Left lung (tissue), 10 donors: ENCODE results near the gene CDC34. TPM values are rescaled to one million over a fixed set of nuclear protein-coding genes. Genes with fewer than 3 reads are reported as not detected.

Source experiments
- ATAC-seq: fragments of 200-7000 bp; cut with Tn5 transposase; one replicate; pipeline ENCODE4 v1.9.1; 2020; ENCODE audit warnings: moderate library complexity
- DNase-seq, 4 donors: peaks; one replicate each; pipeline ENCODE4 v3.0.0-alpha.2; 2013 to 2020
- H3K27ac ChIP-seq, 2 donors: fragments of 200-600 bp; sonication (generic) in 1 of 2; one replicate each; pipeline versions ENCODE4 v1.5.0 to v1.8.0; 2020 to 2021
- H3K27me3 ChIP-seq, 2 donors: fragments of 200-600 bp; sonication (generic) in 1 of 2; one replicate each; pipeline versions ENCODE4 v1.5.0 to v1.8.0; 2020 to 2021
- H3K36me3 ChIP-seq, 2 donors: fragments of 200-600 bp; sonication (generic) in 1 of 2; one replicate each; pipeline versions ENCODE4 v1.5.0 to v1.8.0; 2020 to 2021
- H3K4me1 ChIP-seq, 2 donors: fragments of 200-600 bp; one replicate each; pipeline ENCODE4 v1.8.0; 2021
- H3K4me3 ChIP-seq, 2 donors: fragments of 200-600 bp; sonication (generic) in 1 of 2; one replicate each; pipeline versions ENCODE4 v1.5.0 to v1.8.0; 2020 to 2021; ENCODE audit warnings: mild to moderate bottlenecking in 1 of 2
- H3K9me3 ChIP-seq, 2 donors: fragments of 200-600 bp; sonication (generic) in 1 of 2; one replicate each; pipeline versions ENCODE4 v1.5.0 to v1.8.0; 2020 to 2021
- CTCF ChIP-seq, 2 donors: fragments of 200-600 bp; sonication (generic) in 1 of 2; IDR thresholded peaks; one replicate each; pipeline versions ENCODE4 v1.5.0 to v1.8.0; 2021; ENCODE audit warnings: antibody characterized with exemption in 2 of 2
- intact Hi-C, 2 donors: fragments of 100-400 bp; cut with DNase I; formaldehyde crosslinking; loops; one replicate each; pipeline versions ENCODE4 v1.11.2 to v1.14.2; 2022
- polyA plus RNA-seq, 6 donors: library from polyadenylated mRNA; unstranded; fragments of 120-200 nt; gene quantifications; one replicate each; pipeline ENCODE4 v1.2.1, GENCODE V29; 2013; ENCODE audit not compliant: insufficient read length in 6 of 6
- total RNA-seq, 2 donors: library from RNA; stranded (reverse); fragmentation: NEBNext Ultra II Directional; extraction: Animal tissue kit (Norgen Biotek cat#: 25700); gene quantifications; one replicate each; pipeline ENCODE4 v1.2.1, GENCODE V29; 2021
- donor health status: DM: no; HTN: yes; CAD: no.
- donor health status: DM: no; HTN: no; CAD: no.

Gene CDC34
- total and polyA plus RNA-seq, 8 donors: 42.7 to 62.3 (median 55.0) TPM

GRCh38 chr19:524062-524674, 7.4 kb upstream of the CDC34 start:
- ATAC-seq: no peak
- TF ChIP-seq CTCF (IDR thresholded peaks at IDR 0.05): no peak
- DNase-seq: peak in 1 of 4 donors; percentile 78
- Histone ChIP-seq H3K4me1 (no peaks in the 10 kb centered on the region), H3K9me3 (no peaks in the 10 kb centered on the region), H3K27me3 (peaks cover 0 to 18% of the 10 kb centered on the region in 2 donors), H3K27ac (no peak overlapping the region), H3K36me3 (peaks cover 0 to 6% of the 10 kb centered on the region in 2 donors), H3K4me3 (no peak overlapping the region)
- intact Hi-C loops: no loop called here

- no peak for TF ChIP-seq CTCF (IDR thresholded peaks at IDR 0.05)
- Histone ChIP-seq H3K4me1 (no peaks in the 10 kb centered on the region), H3K36me3 (no peaks in the 10 kb centered on the region), H3K4me3 (no peak overlapping the region), H3K9me3 (no peaks in the 10 kb centered on the region), H3K27ac (no peak overlapping the region), H3K27me3 (peaks cover 0 to 18% of the 10 kb centered on the region in 2 donors)
- intact Hi-C loops: no loop called here
- no peak for ATAC-seq
- DNase-seq: no peak
These were observed 6.5 kb upstream of the CDC34 start for GRCh38 chr19:525029-525428.

- DNase-seq: no peak
- peaks cover 0 to 18% of the 10 kb centered on the region in 2 donors for H3K27me3 ChIP-seq
- intact Hi-C loops: no loop called here
- no peak overlapping the region for H3K4me3 ChIP-seq
- H3K9me3 ChIP-seq: no peaks in the 10 kb centered on the region
- H3K4me1 ChIP-seq: peaks cover 0 to 5% of the 10 kb centered on the region in 2 donors
- no peak for TF ChIP-seq CTCF (IDR thresholded peaks at IDR 0.05)
- ATAC-seq: no peak
- no peaks in the 10 kb centered on the region for H3K36me3 ChIP-seq
- H3K27ac ChIP-seq: no peak overlapping the region
These were observed 5.6 kb upstream of the CDC34 start for GRCh38 chr19:525857-526419.

GRCh38 chr19:530134-531008, 1.2 kb upstream of the CDC34 start:
- Histone ChIP-seq H3K4me3 (peak overlapping the region; percentile 79 to 97), H3K36me3 (peaks cover 0 to 1% of the 10 kb centered on the region in 2 donors), H3K27ac (peak overlapping the region; percentile 92 to 94), H3K4me1 (peaks cover 14 to 25% of the 10 kb centered on the region in 2 donors), H3K9me3 (no peaks in the 10 kb centered on the region), H3K27me3 (peaks cover 0 to 14% of the 10 kb centered on the region in 2 donors)
- TF ChIP-seq CTCF (IDR thresholded peaks at IDR 0.05): no peak
- DNase-seq (peak in 1 of 4 donors; percentile 79), ATAC-seq (no peak)
- intact Hi-C loops: no loop called here
